NCI-H2107 treated with DMSO at 0.1 percent for 48 hours (cell line): ENCODE data around the gene JMJD1C.
A peak's percentile ranks its signal among the peaks of the same experiment; 100 is the strongest.
"Not testable (repeated sequence)": the region's sequence is repeated elsewhere in the genome, so short reads cannot be mapped to it uniquely, and the experiment has no call there.

ENCODE experiments used
- DNase-seq: peaks from one replicate; lab custom pipeline; 2025; ENCODE audit not compliant: unreplicated experiment; lab: John Stamatoyannopoulos, UW

Gene JMJD1C

GRCh38 chr10:63410633-63411032, 55.1 kb downstream of the JMJD1C start:
- no peak for DNase-seq

- no peak for DNase-seq
Measured at GRCh38 chr10:63409465-63410027, 56.2 kb downstream of the JMJD1C start.

- no peak for DNase-seq
Measured at GRCh38 chr10:63407136-63407662, 58.6 kb downstream of the JMJD1C start.

- no peak for DNase-seq
Measured at GRCh38 chr10:63396133-63396761, 69.5 kb downstream of the JMJD1C start.

- DNase-seq = no peak
Measured at GRCh38 chr10:63393050-63393449, 72.7 kb downstream of the JMJD1C start.

- no peak for DNase-seq
Measured at GRCh38 chr10:63392224-63392623, 73.6 kb downstream of the JMJD1C start.

- DNase-seq = no peak
Measured at GRCh38 chr10:63391812-63392211, 74.0 kb downstream of the JMJD1C start.

- no peak for DNase-seq
Measured at GRCh38 chr10:63390521-63390920, 75.3 kb downstream of the JMJD1C start.

GRCh38 chr10:63388421-63389031, 77.3 kb downstream of the JMJD1C start:
- peak; percentile 67 for DNase-seq

- DNase-seq = no peak
Measured at GRCh38 chr10:63385254-63385653, 80.5 kb downstream of the JMJD1C start.

- no peak for DNase-seq
Measured at GRCh38 chr10:63384675-63385074, 81.1 kb downstream of the JMJD1C start.

- no peak for DNase-seq
Measured at GRCh38 chr10:63384001-63384400, 81.8 kb downstream of the JMJD1C start.

GRCh38 chr10:63383141-63383540, 82.6 kb downstream of the JMJD1C start:
- DNase-seq = no peak

- DNase-seq = no peak
Measured at GRCh38 chr10:63382066-63382465, 83.7 kb downstream of the JMJD1C start.

GRCh38 chr10:63377305-63377661, 88.5 kb downstream of the JMJD1C start:
- DNase-seq = not testable (repeated sequence)

GRCh38 chr10:63376560-63377304, 89.0 kb downstream of the JMJD1C start:
- DNase-seq = no peak

GRCh38 chr10:63375859-63376258, 89.9 kb downstream of the JMJD1C start:
- DNase-seq = no peak

GRCh38 chr10:63375458-63375857, 90.3 kb downstream of the JMJD1C start:
- DNase-seq = no peak

GRCh38 chr10:63374991-63375390, 90.8 kb downstream of the JMJD1C start:
- no peak for DNase-seq

GRCh38 chr10:63373176-63373575, 92.6 kb downstream of the JMJD1C start:
- DNase-seq = no peak

GRCh38 chr10:63369711-63370110, 96.1 kb downstream of the JMJD1C start:
- DNase-seq = no peak

GRCh38 chr10:63368365-63368764, 97.4 kb downstream of the JMJD1C start:
- DNase-seq = no peak
